ENCODE results near the gene SMIM3. TPM values are rescaled to one million over a fixed set of nuclear protein-coding genes. Genes with fewer than 3 reads are reported as not detected.

SMIM3 gene
- total and polyA plus RNA-seq, 2 of the 4 experiments (the other 2 are of a cell fraction), result 37.5 to 53.4 TPM

GRCh38 chr5:150757087-150757649 lies 21.4 kb upstream of the SMIM3 start:
- H4K5ac ChIP-seq (ENCODE audit: low read depth, low read length), result no peak overlapping the region; the same call in 1 of the 2 replicates
- ChIA-PET POLR2A (ENCODE audit: unreplicated experiment) (interaction anchor here (2.1 kb wide), 1 partner anchor 24 kb away, joined by 9 read pairs; no protein-coding TSS in a partner anchor), CTCF (interaction anchor here (0.9 kb wide), 1 partner anchor 22 kb away, joined by 3 read pairs; no protein-coding TSS in a partner anchor)
- H3K27ac ChIP-seq (ENCODE audit: insufficient read depth, low read length), result 0 out of 2 replicates have a peak overlapping the region, but pooled peaks have one; percentile 43
- peaks cover 16 to 36% of the 10 kb centered on the region in 2 experiments; a peak in 3 of 4 replicates for H3K79me1 ChIP-seq (ENCODE audit: low read depth in 1 of 2, low read length in 2 of 2)
- intact Hi-C loops (cut with micrococcal nuclease), result loop anchor here (5.0 kb wide), 1 partner anchor 35 kb away; no protein-coding TSS in a partner anchor
- peak overlapping the region; percentile 19 for H3K4me3 ChIP-seq (ENCODE audit: insufficient read depth, low read depth, low read length)
- H2AK9ac ChIP-seq (replicated peaks; ENCODE audit: low read depth, low read length, poor library complexity), result no peak overlapping the region
- no peak overlapping the region for H2AFZ ChIP-seq (replicated peaks; ENCODE audit: low read length, poor library complexity)
- H3K4me1 ChIP-seq (ENCODE audit: control insufficient read depth, insufficient read depth, low read length), result peaks cover 4% of the 10 kb centered on the region
- no peak overlapping the region for H2BK15ac ChIP-seq (ENCODE audit: low read depth, low read length)
- no TSS peak for BruUV-seq (replicated peaks)
- H4K8ac ChIP-seq (ENCODE audit: low read depth in 2 of 2, low read length in 2 of 2), result peak overlapping the region in 1 of 2 experiments; percentile 35; a peak in 1 of 4 replicates
- no CpG with 5 or more reads among the region's 1 CpG for WGBS, 2 experiments (ENCODE audit: extremely low coverage in 2 of 2, insufficient read length in 1 of 2)
- dilution Hi-C loops (cut with HindIII; ENCODE audit: low sequenced_read_pairs, unreplicated experiment), result no loop called here
- H2AK5ac ChIP-seq (ENCODE audit: low read depth, low read length), result peak overlapping the region; percentile 27; the same call in 1 of the 2 replicates
- H3K23ac ChIP-seq (ENCODE audit: low read depth, low read length), result peak overlapping the region; percentile 85
- ATAC-seq (ENCODE audit: low read depth) (no peak), DNase-seq (no peak)
- H2BK20ac ChIP-seq (ENCODE audit: low read depth, low read length), result no peak overlapping the region
- H3K9me1 ChIP-seq (ENCODE audit: insufficient read depth, low read length), result peaks cover 5% of the 10 kb centered on the region; the same call in 1 of the 2 replicates
- peak overlapping the region; percentile 25; the same call in 1 of the 2 replicates for H3K14ac ChIP-seq (replicated peaks; ENCODE audit: low read depth, low read length)
- H3K56ac ChIP-seq (ENCODE audit: extremely low read depth, insufficient read depth, low read length), result peak overlapping the region; percentile 20; the same call in 1 of the 2 replicates
- peak overlapping the region; percentile 11; the same call in 1 of the 2 replicates for H3K4ac ChIP-seq (ENCODE audit: low read depth, low read length)
- no peaks in the 10 kb centered on the region for H3K9me3 ChIP-seq (ENCODE audit: control insufficient read depth, insufficient read depth, low read length)
- H2BK120ac ChIP-seq (ENCODE audit: low read depth, low read length), result no peak overlapping the region
- no peak overlapping the region for H2BK5ac ChIP-seq (ENCODE audit: low read depth, low read length, poor library complexity, severe bottlenecking)
- in situ Hi-C loops (cut with MboI; ENCODE audit: low sequenced_read_pairs), result no loop called here
- H3K4me2 ChIP-seq (ENCODE audit: low read depth, low read length), result peak overlapping the region; percentile 88
- no peak overlapping the region for H4K91ac ChIP-seq (ENCODE audit: insufficient read depth, low read depth, low read length)
- peaks cover 13% of the 10 kb centered on the region for H3K36me3 ChIP-seq (ENCODE audit: control insufficient read depth, insufficient read depth, low read length)
- no peaks in the 10 kb centered on the region for H3K27me3 ChIP-seq (ENCODE audit: control insufficient read depth, insufficient read depth, low read length)
- no peak overlapping the region for H3K18ac ChIP-seq (ENCODE audit: low read depth, low read length)
- peak overlapping the region; percentile 5; the same call in 1 of the 2 replicates for H3K9ac ChIP-seq (ENCODE audit: low read depth, low read length)
- no peaks in the 10 kb centered on the region for H4K20me1 ChIP-seq (ENCODE audit: insufficient read depth, low read length)
- TF ChIP-seq RFX5 (IDR thresholded peaks at IDR 0.05; ENCODE audit: low read depth, low read length) (no peak), POLR2A (IDR thresholded peaks at IDR 0.05; ENCODE audit: low read depth, low read length) (no peak), MAFK (IDR thresholded peaks at IDR 0.05; ENCODE audit: low read depth, low read length) (no peak), CHD1 (IDR thresholded peaks at IDR 0.05; ENCODE audit: low read depth, low read length) (no peak), RCOR1 (IDR thresholded peaks at IDR 0.05; ENCODE audit: insufficient replicate concordance, low read length) (no peak), FOS (IDR thresholded peaks at IDR 0.05; ENCODE audit: low read depth, low read length) (no peak), MXI1 (IDR thresholded peaks at IDR 0.05; ENCODE audit: borderline replicate concordance, low read depth, low read length) (no peak), NFE2L2 (IDR thresholded peaks at IDR 0.05; ENCODE audit: low read depth, low read length) (no peak), SMC3 (IDR thresholded peaks at IDR 0.05; ENCODE audit: low read depth, low read length) (no peak), CEBPB (IDR thresholded peaks at IDR 0.05; ENCODE audit: low read depth, low read length) (no peak), MAZ (IDR thresholded peaks at IDR 0.05; ENCODE audit: borderline replicate concordance, low read depth, low read length) (no peak), BHLHE40 (IDR thresholded peaks at IDR 0.05; ENCODE audit: low read depth, low read length) (no peak), RAD21 (IDR thresholded peaks at IDR 0.05; ENCODE audit: low read length) (no peak)
- TF ChIP-seq, protein P1, sequence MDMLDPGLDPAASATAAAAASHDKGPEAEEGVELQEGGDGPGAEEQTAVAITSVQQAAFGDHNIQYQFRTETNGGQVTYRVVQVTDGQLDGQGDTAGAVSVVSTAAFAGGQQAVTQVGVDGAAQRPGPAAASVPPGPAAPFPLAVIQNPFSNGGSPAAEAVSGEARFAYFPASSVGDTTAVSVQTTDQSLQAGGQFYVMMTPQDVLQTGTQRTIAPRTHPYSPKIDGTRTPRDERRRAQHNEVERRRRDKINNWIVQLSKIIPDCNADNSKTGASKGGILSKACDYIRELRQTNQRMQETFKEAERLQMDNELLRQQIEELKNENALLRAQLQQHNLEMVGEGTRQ (IDR thresholded peaks at IDR 0.05; ENCODE audit: low read depth, low read length), result no peak
- TF ChIP-seq, protein P2, sequence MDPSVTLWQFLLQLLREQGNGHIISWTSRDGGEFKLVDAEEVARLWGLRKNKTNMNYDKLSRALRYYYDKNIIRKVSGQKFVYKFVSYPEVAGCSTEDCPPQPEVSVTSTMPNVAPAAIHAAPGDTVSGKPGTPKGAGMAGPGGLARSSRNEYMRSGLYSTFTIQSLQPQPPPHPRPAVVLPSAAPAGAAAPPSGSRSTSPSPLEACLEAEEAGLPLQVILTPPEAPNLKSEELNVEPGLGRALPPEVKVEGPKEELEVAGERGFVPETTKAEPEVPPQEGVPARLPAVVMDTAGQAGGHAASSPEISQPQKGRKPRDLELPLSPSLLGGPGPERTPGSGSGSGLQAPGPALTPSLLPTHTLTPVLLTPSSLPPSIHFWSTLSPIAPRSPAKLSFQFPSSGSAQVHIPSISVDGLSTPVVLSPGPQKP (IDR thresholded peaks at IDR 0.05; ENCODE audit: borderline replicate concordance, low read depth, low read length), result no peak

Data from IMR-90 (cell line).